GM19324 (cell line): ENCODE data around the gene ARHGEF37.
"Not testable (repeated sequence)": the region's sequence is repeated elsewhere in the genome, so short reads cannot be mapped to it uniquely, and the experiment has no call there.

ENCODE experiments used
- ATAC-seq: cut with Tn5 transposase; IDR thresholded peaks from one replicate; pipeline ENCODE4 v1.9.1; 2021; ENCODE audit warnings: mild to moderate bottlenecking, moderate library complexity; ENCODE audit not compliant: unreplicated experiment, low FRiP score

The ARHGEF37 gene

GRCh38 chr5:149667084-149667828 is 86.0 kb downstream of the ARHGEF37 start:
- ATAC-seq = no peak

- ATAC-seq = no peak
Measured at GRCh38 chr5:149667829-149668330, 86.6 kb downstream of the ARHGEF37 start.

DNA sequence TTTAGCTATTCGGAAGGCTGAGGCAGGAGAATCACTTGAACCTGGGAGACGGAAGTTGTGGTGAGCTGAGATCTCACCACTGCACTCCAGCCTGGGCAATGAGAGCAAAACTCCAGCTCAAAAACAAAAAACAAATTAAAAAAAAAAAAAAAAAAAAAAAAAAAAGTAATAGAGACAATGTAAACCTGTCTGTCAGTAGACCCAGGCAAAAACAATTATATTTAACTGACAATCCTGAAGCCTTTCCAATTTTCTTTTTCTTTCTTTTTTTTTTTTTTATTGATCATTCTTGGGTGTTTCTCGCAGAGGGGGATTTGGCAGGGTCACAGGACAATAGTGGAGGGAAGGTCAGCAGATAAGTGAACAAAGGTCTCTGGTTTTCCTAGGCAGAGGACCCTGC is 88.0 kb downstream of the ARHGEF37 start:
- ATAC-seq = not testable (repeated sequence)

GRCh38 chr5:149671544-149671943 is 90.2 kb downstream of the ARHGEF37 start:
- ATAC-seq = no peak

DNA sequence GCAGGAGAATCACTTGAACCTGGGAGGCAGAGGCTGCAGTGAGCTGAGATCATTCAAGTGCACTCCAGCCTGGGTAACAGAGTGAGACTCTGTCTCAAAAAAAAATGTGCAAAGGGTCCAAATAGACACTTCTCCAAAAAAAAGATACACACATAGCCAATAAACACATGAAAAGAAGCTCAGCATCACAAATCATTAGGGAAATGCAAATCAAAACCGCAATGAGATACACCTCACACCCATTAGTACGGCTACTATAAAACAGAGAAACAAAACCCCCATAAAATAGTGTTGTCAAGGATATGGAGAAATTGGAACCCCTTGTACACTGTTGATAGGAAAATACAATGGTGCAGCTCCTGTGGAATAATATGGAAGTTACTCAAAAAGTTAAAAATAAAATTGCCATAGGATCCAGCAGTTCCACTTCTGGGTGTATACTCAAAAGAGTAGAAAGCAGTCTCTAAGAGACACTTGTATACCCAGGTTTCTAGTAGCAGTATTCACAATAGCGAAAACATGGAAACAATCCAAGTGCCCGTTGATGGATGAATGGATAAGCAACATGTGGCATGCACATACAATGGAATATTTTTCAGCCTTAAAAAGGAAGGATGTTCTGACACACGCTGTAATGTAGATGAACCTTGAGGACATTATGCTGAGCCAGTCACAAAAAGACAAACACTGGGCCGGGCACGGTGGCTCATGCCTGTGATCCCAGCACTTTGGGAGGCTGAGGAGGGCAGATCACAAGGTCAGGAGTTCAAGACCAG is 91.6 kb downstream of the ARHGEF37 start:
- ATAC-seq = no peak

GRCh38 chr5:149674686-149675085 is 93.4 kb downstream of the ARHGEF37 start:
- no peak for ATAC-seq

DNA sequence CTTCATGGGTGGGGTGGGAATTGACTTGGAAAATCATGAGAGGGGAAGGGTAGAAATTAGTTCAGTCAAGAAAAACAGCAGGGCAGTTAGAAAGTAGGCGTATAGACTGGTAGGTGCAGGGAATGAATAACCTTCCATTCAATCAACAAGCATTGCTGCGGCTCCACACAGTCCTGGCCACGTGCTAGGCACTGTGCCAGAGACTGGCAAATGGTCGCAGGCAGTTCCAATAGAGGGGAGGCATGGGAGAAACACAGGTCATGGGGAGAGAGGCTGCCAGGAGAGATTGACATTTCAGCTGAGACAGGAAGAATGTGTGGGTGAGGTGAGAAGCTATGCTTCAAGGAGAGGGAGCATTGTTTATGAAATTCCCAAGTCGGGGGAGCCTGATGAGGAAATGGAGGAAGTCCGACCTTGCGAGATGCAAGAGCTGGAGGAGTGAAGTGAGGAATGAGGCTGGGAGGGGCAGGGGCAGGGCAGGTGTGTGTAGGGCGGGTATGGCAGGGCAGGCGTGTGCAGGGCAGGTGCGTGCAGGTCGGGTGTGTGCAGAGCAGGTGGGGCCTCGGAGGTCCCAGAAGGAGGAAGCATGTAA is 94.4 kb downstream of the ARHGEF37 start:
- no peak for ATAC-seq

DNA sequence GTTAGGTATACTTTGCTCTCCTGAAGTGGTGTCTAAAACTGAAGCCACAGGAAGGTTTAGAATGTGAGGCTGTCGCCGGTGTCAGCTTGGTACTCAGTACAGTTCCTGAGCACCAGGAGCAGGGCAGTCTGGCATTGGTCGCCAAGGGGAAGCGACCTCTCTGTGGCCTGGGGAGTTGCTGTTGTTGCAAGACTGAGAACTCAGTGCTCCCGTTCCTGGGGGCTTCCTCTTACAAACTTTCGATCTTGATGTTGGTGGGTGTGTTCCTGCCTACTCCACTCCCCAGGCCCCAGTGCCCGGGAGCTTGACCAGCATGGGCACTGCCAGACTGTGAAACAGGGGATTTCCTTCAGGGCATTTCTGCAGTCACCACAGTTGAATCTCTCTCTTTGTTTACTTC is 96.4 kb downstream of the ARHGEF37 start:
- ATAC-seq = no peak

GRCh38 chr5:149679876-149680809 is 98.8 kb downstream of the ARHGEF37 start:
- ATAC-seq = peak; percentile 28

DNA sequence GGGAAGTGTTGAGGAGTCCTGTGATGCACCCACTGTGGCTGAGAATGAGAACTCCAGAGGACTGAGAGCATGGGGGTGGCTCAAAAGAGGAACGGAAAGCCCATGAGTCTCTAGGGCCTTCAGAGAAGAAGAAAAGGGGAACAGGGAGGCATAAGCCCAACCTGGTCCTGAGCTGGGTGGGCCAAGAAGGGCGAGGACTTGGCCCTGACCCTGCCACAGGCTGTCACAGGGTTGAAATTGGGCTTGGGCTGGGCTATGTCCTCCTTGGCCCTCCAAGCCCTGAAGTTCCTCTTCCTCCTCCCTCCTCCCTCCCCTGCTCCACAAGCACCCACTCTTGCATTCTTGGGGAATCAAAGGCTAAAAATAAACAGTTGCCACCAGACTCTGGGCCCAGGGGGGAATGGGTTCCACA is 99.5 kb downstream of the ARHGEF37 start:
- ATAC-seq = peak; percentile 95

- ATAC-seq = no peak
Measured at GRCh38 chr5:149681252-149681651, 100.0 kb downstream of the ARHGEF37 start.

DNA sequence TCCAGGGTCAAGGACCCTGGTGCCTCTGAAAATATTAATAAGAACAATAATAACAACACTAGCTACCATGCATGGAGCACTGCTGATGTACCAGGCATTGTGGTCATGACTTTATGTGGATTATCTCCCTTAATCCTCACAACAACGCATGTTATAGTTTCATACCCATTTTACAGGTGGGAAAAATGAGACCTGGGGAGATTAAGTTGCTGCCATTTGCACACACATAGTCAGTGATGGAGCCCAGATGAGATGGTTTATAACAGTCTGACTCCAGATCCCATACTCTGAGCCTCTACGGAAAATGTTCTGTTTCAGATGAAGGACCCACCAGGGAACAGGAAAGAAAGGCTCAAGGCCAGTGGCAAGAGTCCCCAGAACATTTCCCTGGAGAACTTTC is 100.6 kb downstream of the ARHGEF37 start:
- no peak for ATAC-seq

DNA sequence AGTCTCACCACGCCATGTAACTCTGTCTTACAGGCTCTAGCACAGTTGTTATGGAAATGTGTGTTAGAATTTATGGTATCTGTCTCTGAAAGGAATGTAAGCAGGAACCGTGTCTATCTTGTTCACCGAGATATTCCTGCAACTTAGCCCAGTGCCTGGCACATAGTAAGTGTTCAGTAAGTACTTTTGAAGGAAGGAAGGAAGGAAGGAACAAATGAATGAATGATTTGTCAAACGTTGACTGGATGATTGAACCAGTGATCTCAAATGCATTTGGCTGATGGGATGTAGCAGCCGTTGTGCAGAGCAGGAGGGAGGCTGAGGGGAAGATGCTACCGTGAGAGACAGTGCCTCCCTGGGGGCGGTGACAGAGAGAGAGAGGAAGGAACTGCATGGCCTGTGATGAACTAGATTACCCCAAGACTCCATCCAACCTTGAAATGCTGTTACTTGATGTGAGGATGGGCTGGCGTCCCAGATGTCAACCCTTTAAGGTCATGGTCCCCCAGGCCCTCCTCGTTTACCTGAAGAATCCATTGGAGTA is 101.3 kb downstream of the ARHGEF37 start:
- no peak for ATAC-seq

- no peak for ATAC-seq
Measured at GRCh38 chr5:149683964-149684363, 102.7 kb downstream of the ARHGEF37 start.

DNA sequence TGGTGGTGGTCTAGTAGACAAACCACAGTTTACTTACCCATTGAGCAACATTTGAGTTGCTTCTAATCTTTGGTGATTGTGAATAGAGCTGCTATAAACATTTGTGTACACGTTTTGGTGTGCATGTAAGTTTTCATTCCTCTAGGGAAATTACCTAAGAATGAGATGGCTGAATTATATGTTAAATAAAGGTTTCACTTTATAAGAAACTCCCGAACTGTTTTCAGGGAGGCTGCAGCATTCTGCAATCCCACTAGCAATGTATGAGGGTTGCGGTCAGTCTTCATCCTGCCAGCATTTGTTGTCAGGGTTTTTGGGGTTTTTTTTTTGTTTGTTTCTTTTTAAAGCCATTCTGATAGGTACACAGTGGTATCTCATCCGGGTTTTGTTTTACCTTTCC is 103.1 kb downstream of the ARHGEF37 start:
- ATAC-seq = no peak
